Nephron progenitor cell (in vitro differentiated cells): ENCODE data around the gene COL5A1.
A peak's percentile ranks its signal among the peaks of the same experiment; 100 is the strongest.

ENCODE experiments used
- DNase-seq: peaks from one replicate; pipeline ENCODE4 v3.0.0; 2021
- H3K27ac Mint-ChIP-seq: 2 replicates; pipeline ENCODE4 v1.8.0; 2021; ENCODE audit warnings: mild to moderate bottlenecking, moderate library complexity, mixed read lengths
- H3K27me3 Mint-ChIP-seq: 2 replicates; pipeline ENCODE4 v1.8.0; 2021; ENCODE audit warnings: mild to moderate bottlenecking, low read depth, mixed read lengths; ENCODE audit not compliant: poor library complexity
- H3K36me3 Mint-ChIP-seq: 2 replicates; pipeline ENCODE4 v1.8.0; 2021; ENCODE audit warnings: low read depth, mixed read lengths
- H3K4me1 Mint-ChIP-seq: 2 replicates; pipeline ENCODE4 v1.8.0; 2021; ENCODE audit warnings: mixed read lengths
- H3K4me3 Mint-ChIP-seq: 2 replicates; pipeline ENCODE4 v1.8.0; 2021; ENCODE audit warnings: mild to moderate bottlenecking, moderate library complexity, mixed read lengths
- H3K9me3 Mint-ChIP-seq: 2 replicates; pipeline ENCODE4 v1.8.0; 2021; ENCODE audit warnings: mild to moderate bottlenecking, moderate library complexity, mixed read lengths
- TF ChIP-seq, protein P1 (sequence below): fragments of 200-600 bp; sonication (generic); IDR thresholded peaks from 2 replicates; pipeline ENCODE4 v1.5.0; 2021; ENCODE audit warnings: antibody characterized with exemption

COL5A1 gene

DNA sequence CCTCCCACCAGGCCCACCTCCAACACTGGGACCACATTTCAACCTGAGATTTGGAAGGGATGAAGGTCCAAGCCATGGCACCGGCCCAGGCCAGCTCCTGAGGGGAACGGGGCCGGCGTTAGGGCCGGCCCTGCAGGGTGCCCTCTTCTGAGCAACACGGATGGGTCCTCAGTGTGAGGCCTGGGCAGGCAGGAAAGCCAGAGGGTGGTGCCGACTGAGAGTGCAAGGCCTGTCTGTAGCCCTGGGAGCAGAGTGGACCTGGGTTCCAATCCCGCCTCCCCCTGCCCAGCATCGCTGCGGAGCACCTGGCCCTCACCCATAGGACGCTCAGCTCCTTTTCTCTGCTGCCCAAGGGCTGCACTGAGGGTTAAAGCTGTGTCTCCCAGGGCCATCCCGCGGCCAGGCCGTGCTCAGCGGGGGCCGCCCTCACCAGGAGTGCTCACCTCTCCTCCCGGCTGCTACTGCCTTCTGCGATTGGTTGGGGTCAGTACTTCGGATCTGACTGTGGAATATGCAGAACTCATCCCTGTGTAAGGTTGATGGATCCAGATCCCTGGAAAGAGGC lies 194.9 kb downstream of the COL5A1 start:
- H3K27me3 Mint-ChIP-seq, result no peaks in the 10 kb centered on the region
- DNase-seq, result no peak

DNA sequence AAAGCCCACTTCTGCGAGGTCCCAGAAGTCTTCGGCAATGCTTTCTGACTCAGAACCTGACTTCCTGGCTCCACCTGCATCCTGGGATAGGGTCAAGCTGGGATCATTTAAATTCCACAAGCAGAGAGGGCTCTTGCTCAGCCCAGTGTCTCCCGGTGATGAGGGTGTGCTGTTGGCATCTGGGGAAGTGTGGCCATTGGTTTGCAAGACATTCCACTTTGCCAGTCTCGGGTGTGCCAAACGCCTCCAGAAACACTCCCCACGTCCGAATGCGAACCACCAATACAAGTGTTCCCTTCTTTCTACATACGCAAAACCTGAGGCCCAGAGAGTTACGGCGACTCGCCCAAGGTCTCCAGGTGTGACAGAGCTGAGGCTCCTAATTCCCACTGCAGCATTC lies 195.9 kb downstream of the COL5A1 start:
- Mint-ChIP-seq H3K9me3 (no peaks in the 10 kb centered on the region), H3K4me3 (no peak overlapping the region), H3K27ac (peak overlapping the region; percentile 25), H3K27me3 (no peaks in the 10 kb centered on the region), H3K36me3 (peaks cover 5% of the 10 kb centered on the region), H3K4me1 (peaks cover 4% of the 10 kb centered on the region)
- DNase-seq, result no peak
- TF ChIP-seq, protein P1, sequence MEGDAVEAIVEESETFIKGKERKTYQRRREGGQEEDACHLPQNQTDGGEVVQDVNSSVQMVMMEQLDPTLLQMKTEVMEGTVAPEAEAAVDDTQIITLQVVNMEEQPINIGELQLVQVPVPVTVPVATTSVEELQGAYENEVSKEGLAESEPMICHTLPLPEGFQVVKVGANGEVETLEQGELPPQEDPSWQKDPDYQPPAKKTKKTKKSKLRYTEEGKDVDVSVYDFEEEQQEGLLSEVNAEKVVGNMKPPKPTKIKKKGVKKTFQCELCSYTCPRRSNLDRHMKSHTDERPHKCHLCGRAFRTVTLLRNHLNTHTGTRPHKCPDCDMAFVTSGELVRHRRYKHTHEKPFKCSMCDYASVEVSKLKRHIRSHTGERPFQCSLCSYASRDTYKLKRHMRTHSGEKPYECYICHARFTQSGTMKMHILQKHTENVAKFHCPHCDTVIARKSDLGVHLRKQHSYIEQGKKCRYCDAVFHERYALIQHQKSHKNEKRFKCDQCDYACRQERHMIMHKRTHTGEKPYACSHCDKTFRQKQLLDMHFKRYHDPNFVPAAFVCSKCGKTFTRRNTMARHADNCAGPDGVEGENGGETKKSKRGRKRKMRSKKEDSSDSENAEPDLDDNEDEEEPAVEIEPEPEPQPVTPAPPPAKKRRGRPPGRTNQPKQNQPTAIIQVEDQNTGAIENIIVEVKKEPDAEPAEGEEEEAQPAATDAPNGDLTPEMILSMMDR, result no peak

More for the DNA sequence above, 194.9 kb downstream of the COL5A1 start:
- H3K4me3 Mint-ChIP-seq, result no peak overlapping the region
- peaks cover 4% of the 10 kb centered on the region for H3K4me1 Mint-ChIP-seq
- peaks cover 5% of the 10 kb centered on the region for H3K36me3 Mint-ChIP-seq
- H3K27ac Mint-ChIP-seq, result no peak overlapping the region
- no peaks in the 10 kb centered on the region for H3K9me3 Mint-ChIP-seq
- TF ChIP-seq, protein P1, result no peak

DNA sequence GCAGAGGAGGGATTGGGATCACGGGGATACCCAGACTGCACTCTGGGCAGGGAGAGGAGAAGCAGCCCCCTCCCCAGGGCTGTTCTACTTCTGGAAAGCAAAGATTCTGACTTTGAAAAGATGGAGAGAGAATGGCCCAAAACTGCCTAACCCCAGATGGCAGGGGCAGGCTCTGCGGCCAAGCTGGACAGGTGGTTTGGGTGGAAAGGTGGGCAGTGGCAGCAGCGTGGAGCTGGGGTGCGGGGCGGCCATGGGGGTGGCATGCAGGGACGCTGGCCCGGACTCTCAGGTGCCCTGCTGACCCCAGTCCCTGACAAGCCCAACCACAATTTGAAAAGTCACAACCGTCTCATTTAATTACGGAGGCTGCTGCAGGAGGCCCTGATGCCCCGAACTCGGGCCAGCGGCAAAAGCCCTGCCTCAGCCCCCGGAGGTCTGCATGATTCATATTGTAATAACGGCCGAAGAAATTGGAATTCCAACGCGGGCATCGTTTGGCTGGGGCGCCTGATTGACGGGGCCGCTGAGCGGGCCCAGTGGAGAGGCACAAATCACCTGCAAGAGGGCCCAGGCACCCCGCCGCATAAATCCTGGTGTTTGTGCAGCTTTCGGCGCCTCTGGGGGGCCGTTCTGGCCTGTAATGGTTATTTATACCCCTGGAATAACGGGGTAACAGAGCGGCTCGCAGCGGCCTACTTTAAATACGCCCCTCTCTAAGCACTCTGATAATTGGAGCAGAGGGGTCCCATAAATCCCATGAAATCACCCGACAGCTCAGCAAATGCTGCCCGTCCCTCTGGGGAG lies 197.2 kb downstream of the COL5A1 start:
- H3K4me1 Mint-ChIP-seq, result peaks cover 4% of the 10 kb centered on the region
- DNase-seq, result no peak
- no peak overlapping the region for H3K4me3 Mint-ChIP-seq
- no peaks in the 10 kb centered on the region for H3K9me3 Mint-ChIP-seq
- TF ChIP-seq, protein P1, result no peak
- H3K27me3 Mint-ChIP-seq, result no peaks in the 10 kb centered on the region
- no peak overlapping the region for H3K27ac Mint-ChIP-seq
- H3K36me3 Mint-ChIP-seq, result peaks cover 11% of the 10 kb centered on the region

DNA sequence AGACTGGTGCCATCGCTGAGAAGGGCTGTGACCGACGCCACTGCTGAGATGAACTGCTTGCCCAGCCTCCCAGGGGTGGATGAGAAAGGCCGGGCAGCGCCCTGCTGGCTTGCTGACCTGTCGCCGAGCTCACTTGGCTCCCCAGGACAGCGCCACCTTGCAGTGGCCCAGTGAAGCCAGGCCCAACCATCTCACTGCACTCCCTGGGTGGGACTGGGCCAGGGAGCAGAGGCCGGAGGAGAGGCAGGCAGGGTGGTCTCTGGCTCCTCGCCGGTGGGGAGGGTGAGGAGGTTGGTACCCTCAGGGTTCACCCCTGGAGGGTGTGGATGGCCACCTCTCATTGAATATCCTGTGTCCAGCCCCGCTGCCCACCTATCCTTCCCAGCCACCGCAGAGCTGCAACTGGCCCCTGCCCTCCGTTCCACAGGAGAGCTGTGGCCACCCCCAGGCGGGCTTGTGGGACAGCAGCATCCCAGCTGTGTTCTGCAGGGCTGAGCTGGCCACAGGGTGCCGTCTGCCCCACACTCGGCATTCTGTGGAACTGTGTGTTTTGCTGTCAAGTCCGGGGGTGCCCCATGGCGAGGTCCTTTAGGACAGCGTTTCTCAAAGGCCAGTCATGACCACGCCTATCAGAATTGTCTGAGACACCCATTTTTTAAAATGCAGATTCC lies 198.0 kb downstream of the COL5A1 start:
- no peak overlapping the region for H3K4me3 Mint-ChIP-seq
- TF ChIP-seq, protein P1, result peak; percentile 7
- H3K27ac Mint-ChIP-seq, result no peak overlapping the region
- no peaks in the 10 kb centered on the region for H3K9me3 Mint-ChIP-seq
- peaks cover 17% of the 10 kb centered on the region for H3K36me3 Mint-ChIP-seq
- H3K4me1 Mint-ChIP-seq, result peaks cover 4% of the 10 kb centered on the region
- DNase-seq, result peak; percentile 21
- H3K27me3 Mint-ChIP-seq, result no peaks in the 10 kb centered on the region

DNA sequence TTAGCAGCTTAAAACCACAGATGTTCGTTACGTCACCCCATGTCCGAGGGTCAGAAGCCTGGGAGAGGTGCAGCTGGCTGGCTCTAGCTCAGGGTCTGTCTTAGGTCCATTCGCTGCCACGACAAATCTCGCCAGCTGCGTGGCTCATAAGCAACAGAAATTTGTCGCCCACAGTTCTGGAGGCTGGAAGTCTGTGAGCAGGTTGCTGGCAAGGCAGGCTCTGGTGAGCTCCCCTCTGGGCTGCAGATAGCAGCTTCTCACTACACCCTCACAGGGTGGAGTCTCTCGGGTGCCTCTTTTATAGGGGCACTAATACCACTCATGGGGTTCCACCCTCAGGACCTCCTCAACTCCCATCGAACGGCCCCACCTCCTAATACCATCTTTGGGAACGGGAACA lies 198.9 kb downstream of the COL5A1 start:
- Mint-ChIP-seq H3K27me3 (peaks cover 3% of the 10 kb centered on the region), H3K4me3 (no peak overlapping the region), H3K27ac (no peak overlapping the region), H3K4me1 (peaks cover 4% of the 10 kb centered on the region), H3K36me3 (peaks cover 17% of the 10 kb centered on the region), H3K9me3 (no peaks in the 10 kb centered on the region)
- TF ChIP-seq, protein P1, result no peak
- no peak for DNase-seq
